Subcutaneous abdominal adipose tissue (tissue), 5 donors: Measurements from ENCODE around the gene ALOX5AP.

Source experiments
- H3K27ac ChIP-seq: one replicate; pipeline ENCODE4 v1.7.0; 2013; ENCODE audit warnings: low read depth, mild to moderate bottlenecking, inconsistent platforms, low read length, moderate library complexity
- H3K27me3 ChIP-seq, 5 donors: one replicate each; pipeline ENCODE4 v1.7.0; 2013; ENCODE audit warnings: low read length in 5 of 5, inconsistent platforms in 1 of 5; ENCODE audit not compliant: control insufficient read depth in 5 of 5, insufficient read depth in 4 of 5
- H3K36me3 ChIP-seq, 5 donors: one replicate each; pipeline ENCODE4 v1.7.0; 2013; ENCODE audit warnings: low read length in 5 of 5; ENCODE audit not compliant: control insufficient read depth in 5 of 5, insufficient read depth in 5 of 5
- H3K4me1 ChIP-seq, 5 donors: one replicate each; pipeline ENCODE4 v1.7.0; 2013; ENCODE audit warnings: low read length in 5 of 5, mild to moderate bottlenecking in 3 of 5, moderate library complexity in 1 of 5; ENCODE audit not compliant: control insufficient read depth in 5 of 5, insufficient read depth in 5 of 5
- H3K4me3 ChIP-seq, 5 donors: one replicate each; pipeline ENCODE4 v1.7.0; 2013; ENCODE audit warnings: low read length in 5 of 5, low read depth in 1 of 5
- H3K9ac ChIP-seq, 5 donors: one replicate each; pipeline ENCODE4 v1.7.0; 2013; ENCODE audit warnings: low read length in 5 of 5, mild to moderate bottlenecking in 4 of 5, moderate library complexity in 3 of 5
- H3K9me3 ChIP-seq, 5 donors: one replicate each; pipeline ENCODE4 v1.7.0; 2013; ENCODE audit warnings: low read length in 5 of 5; ENCODE audit not compliant: control insufficient read depth in 5 of 5
- donor health status: healthy.
- donor health status: healthy.
- donor health status: healthy.
- donor health status: healthy.
- donor health status: healthy.

ALOX5AP gene

DNA sequence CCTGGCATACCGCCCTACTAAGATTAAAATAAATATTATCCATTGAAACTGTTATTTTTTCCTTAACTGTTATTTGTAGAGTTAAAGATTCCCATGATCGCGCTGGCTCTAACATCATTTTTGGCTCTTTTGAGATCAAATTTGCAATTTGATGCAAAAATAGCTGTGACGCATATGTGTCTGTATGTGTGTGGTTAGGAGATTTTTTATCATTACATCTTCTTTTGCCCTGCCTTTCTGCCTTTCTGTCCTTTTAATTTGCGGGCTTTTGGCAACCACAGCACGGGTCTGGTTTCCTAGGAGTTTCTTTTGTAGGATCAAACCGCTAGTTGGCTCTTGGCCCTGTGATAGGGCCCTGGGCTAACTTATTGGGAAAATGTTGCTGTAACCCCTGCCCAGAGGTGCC is 37.3 kb upstream of the ALOX5AP start:
- H3K4me3 ChIP-seq: peak overlapping the region in 1 of 5 donors; percentile 17
- H3K9me3 ChIP-seq: no peaks in the 10 kb centered on the region
- no peak overlapping the region for H3K9ac ChIP-seq
- H3K4me1 ChIP-seq: peaks cover 3 to 43% (median 32%) of the 10 kb centered on the region in 5 donors
- no peak overlapping the region for H3K27ac ChIP-seq
- H3K36me3 ChIP-seq: no peaks in the 10 kb centered on the region
- no peaks in the 10 kb centered on the region for H3K27me3 ChIP-seq

DNA sequence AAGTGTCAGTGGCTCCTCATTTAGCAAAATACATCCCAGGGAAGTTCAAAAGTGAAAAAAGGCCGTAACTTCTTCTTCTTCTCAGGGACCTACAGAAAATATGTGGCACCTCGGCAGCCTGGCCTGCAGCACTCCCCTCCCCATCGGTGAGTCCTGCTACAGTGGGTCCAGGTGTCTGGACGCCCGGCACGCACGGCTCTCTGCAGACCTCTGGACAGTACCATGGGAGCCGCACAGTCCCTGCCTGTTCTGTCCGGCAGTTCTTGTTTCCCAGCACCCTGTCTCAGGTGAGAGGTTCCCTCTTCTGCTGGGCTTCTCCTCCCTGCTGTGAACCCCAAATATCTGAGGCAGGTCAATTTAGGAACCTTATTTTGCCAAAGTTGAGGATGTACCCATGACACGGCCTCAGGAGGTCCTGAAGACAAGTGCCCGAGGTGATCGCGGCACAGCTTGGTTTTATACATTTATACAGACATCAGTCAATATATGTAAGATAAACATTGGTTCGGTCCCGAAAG is 36.8 kb upstream of the ALOX5AP start:
- no peaks in the 10 kb centered on the region for H3K9me3 ChIP-seq
- no peak overlapping the region for H3K9ac ChIP-seq
- no peaks in the 10 kb centered on the region for H3K27me3 ChIP-seq
- no peaks in the 10 kb centered on the region for H3K36me3 ChIP-seq
- H3K4me3 ChIP-seq: no peak overlapping the region
- H3K27ac ChIP-seq: no peak overlapping the region
- H3K4me1 ChIP-seq: peaks cover 3 to 47% (median 34%) of the 10 kb centered on the region in 5 donors

DNA sequence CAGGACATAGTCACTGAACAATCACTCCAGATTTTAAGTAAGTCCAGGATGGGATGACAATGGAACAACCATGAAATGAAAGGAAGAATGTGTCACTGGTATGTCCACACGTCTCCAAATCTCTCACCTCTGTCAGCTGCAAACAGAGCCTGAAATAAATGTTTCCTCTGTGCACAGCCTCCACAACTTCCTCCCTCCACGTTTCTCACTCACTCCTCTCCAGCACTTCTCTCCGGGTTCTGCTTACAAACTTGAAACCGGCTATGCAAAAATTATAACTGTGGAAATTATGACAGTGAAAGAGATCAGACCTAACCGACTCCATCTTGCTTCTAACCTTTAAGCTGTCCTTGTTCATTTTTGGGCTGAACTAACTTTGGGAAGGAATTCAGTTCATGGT is 35.0 kb upstream of the ALOX5AP start:
- H3K36me3 ChIP-seq: no peaks in the 10 kb centered on the region
- H3K4me1 ChIP-seq: peaks cover 10 to 58% (median 43%) of the 10 kb centered on the region in 5 donors
- no peaks in the 10 kb centered on the region for H3K27me3 ChIP-seq
- H3K9ac ChIP-seq: no peak overlapping the region
- no peaks in the 10 kb centered on the region for H3K9me3 ChIP-seq
- H3K27ac ChIP-seq: no peak overlapping the region
- H3K4me3 ChIP-seq: no peak overlapping the region

DNA sequence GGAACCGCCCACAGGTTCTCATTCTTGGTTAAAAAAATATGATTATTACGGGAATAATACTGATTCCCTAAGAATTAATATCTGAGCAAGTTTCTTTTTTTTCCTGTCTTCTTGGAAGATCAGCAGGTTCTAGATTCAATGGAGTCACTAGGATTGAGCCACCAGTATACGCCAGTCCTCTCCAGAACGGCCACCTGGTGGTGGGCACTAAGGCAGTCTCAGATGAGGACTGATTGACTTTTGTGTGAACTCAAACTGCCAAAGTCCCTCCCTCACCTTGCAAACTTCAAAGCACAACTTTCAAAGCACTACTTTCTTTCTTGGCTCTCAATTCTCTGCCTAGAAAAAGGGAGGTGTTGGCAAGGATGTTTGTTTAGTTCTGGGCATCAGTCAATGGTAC is 33.3 kb upstream of the ALOX5AP start:
- H3K36me3 ChIP-seq: no peaks in the 10 kb centered on the region
- H3K9me3 ChIP-seq: no peaks in the 10 kb centered on the region
- H3K27ac ChIP-seq: no peak overlapping the region
- H3K4me3 ChIP-seq: no peak overlapping the region
- H3K27me3 ChIP-seq: no peaks in the 10 kb centered on the region
- H3K9ac ChIP-seq: no peak overlapping the region
- peaks cover 10 to 42% (median 30%) of the 10 kb centered on the region in 5 donors for H3K4me1 ChIP-seq

DNA sequence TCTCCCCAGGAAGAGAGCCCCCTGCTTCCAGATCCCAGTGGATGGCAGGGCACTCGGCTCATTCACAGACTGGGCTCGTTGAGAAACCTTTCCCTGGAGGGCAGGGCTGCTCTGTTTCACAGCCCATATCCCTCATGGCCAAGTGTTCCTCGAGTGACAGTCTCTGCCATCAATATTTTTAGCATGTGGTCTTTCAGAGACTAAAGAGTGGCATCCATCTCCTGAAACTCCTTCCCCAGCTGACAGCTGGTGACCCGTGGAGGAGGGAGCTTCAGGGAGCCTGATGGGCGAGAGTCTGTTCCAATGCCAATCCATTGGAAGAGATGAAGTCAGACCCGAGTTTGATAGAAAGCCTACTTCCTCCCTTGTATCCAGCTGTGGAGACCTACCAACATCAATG is 30.7 kb upstream of the ALOX5AP start:
- H3K27me3 ChIP-seq: no peaks in the 10 kb centered on the region
- no peaks in the 10 kb centered on the region for H3K9me3 ChIP-seq
- H3K9ac ChIP-seq: no peak overlapping the region
- H3K27ac ChIP-seq: no peak overlapping the region
- H3K4me1 ChIP-seq: peaks cover 7 to 20% (median 13%) of the 10 kb centered on the region in 5 donors
- no peaks in the 10 kb centered on the region for H3K36me3 ChIP-seq
- peak overlapping the region in 1 of 5 donors; percentile 4 for H3K4me3 ChIP-seq

DNA sequence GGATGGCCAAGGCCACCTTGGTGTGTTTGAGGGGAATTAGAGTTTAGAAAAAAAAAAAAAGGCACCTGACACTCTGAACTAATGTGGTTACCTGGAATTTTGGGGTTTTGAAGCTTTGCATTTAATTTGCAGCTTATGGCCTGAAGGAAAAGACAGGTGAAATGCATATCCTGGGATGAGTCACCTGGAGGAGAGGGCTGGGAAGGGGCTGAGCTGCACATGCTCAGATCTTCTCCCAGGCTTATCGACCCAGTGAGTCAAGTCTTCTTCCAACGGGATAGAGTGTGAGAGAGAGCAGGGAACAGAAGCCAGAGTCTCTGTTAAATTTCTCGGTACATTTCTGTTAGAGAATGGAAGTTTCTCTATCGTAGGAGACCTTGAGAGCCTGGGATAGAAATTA is 29.7 kb upstream of the ALOX5AP start:
- no peaks in the 10 kb centered on the region for H3K27me3 ChIP-seq
- H3K4me1 ChIP-seq: peaks cover 7 to 16% (median 13%) of the 10 kb centered on the region in 5 donors
- H3K27ac ChIP-seq: no peak overlapping the region
- no peaks in the 10 kb centered on the region for H3K36me3 ChIP-seq
- H3K9me3 ChIP-seq: no peaks in the 10 kb centered on the region
- no peak overlapping the region for H3K4me3 ChIP-seq
- H3K9ac ChIP-seq: no peak overlapping the region

DNA sequence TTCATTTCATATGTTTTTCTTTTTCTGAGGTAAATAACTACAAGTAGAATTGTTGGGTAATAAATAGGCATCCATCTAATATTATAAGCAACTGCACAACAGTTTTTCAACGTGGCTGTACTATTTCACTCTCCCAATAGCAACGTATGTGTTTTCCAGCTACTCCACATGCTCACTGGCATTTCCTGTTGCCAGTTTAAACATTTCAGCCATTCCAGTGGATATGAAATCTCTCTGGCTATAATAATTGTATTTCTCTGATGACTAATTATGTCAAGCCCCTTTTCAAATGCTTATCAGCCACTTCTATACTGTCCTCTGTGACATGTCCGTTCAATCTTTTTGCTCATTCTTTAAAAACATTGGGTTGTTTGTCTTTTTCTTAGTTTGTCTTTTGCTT is 26.8 kb upstream of the ALOX5AP start:
- H3K4me3 ChIP-seq: no peak overlapping the region
- H3K9ac ChIP-seq: no peak overlapping the region
- peaks cover 7 to 23% (median 19%) of the 10 kb centered on the region in 5 donors for H3K4me1 ChIP-seq
- no peaks in the 10 kb centered on the region for H3K9me3 ChIP-seq
- no peaks in the 10 kb centered on the region for H3K27me3 ChIP-seq
- H3K36me3 ChIP-seq: no peaks in the 10 kb centered on the region
- no peak overlapping the region for H3K27ac ChIP-seq

DNA sequence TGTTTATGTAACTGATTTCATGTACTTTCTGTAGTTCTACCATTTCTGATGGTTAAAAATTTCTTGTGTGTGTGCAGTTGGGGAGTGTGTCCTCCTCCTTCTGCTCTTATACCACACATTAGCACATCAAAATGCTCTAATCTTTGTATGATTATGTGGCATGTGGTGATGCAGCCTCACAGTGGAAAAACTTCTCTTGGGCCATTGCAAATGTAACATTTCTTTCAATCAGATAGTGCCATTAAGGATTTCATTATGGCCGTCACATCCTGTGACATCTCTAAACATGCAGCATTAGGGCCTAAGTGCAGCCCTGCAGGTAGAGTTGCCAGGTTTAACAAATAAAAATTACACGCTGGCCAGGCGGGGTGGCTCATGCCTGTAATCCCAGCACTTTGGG is 24.9 kb upstream of the ALOX5AP start:
- Histone ChIP-seq H3K9ac (no peak overlapping the region), H3K36me3 (no peaks in the 10 kb centered on the region), H3K4me1 (peaks cover 0 to 21% (median 15%) of the 10 kb centered on the region in 5 donors), H3K4me3 (no peak overlapping the region), H3K27ac (no peak overlapping the region), H3K27me3 (no peaks in the 10 kb centered on the region), H3K9me3 (no peaks in the 10 kb centered on the region)

DNA sequence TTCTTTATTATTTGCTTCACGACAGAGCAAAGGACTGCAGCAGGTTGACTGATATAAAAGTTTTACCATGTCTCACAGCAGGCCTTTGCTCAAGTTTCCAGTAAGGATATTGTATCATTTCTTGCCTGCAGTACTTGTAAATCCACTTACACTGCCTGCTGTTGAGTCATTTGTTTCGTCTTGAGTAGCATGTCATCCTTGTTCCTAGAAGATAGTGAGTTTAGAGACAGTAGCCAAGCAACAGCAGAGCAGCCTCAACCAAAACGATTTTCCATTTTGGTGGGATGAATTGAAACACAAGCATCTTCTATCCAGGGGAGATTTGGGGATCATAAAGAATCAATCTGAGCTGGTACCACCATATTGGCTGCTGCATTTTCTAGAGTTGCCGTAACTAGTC is 24.0 kb upstream of the ALOX5AP start:
- Histone ChIP-seq H3K9me3 (no peaks in the 10 kb centered on the region), H3K36me3 (no peaks in the 10 kb centered on the region), H3K4me1 (peaks cover 0 to 28% (median 22%) of the 10 kb centered on the region in 5 donors), H3K27ac (no peak overlapping the region), H3K9ac (no peak overlapping the region), H3K27me3 (no peaks in the 10 kb centered on the region), H3K4me3 (no peak overlapping the region)

DNA sequence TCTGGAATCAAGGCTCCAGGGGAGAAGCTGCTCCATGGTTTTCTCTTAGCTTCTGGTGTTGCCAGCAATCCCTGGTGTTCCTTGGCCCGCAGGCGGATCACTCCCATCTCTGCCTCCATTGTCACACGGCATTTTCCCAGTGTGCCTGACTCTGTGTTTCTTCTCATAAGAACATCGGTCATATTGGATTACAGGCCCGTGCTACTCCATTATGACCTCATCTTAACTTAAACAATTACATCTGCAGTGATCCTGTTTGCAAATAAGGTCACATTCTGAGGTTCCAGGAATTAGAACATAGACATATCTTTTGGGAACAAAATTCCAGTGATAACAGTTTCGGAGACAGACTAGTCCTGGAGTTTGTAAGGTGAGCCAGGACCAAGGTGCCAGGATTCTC is 23.5 kb upstream of the ALOX5AP start:
- no peaks in the 10 kb centered on the region for H3K36me3 ChIP-seq

More for the DNA sequence above, 23.5 kb upstream of the ALOX5AP start:
- H3K9ac ChIP-seq: no peak overlapping the region
- peaks cover 0 to 28% (median 22%) of the 10 kb centered on the region in 5 donors for H3K4me1 ChIP-seq
- H3K9me3 ChIP-seq: no peaks in the 10 kb centered on the region
- no peaks in the 10 kb centered on the region for H3K27me3 ChIP-seq
- no peak overlapping the region for H3K27ac ChIP-seq
- H3K4me3 ChIP-seq: no peak overlapping the region
